Upper lobe of left lung (tissue), 6 donors: ENCODE results near the gene TXN2. TPM values are rescaled to one million over a fixed set of nuclear protein-coding genes. Genes with fewer than 3 reads are reported as not detected.

Source experiments
- ATAC-seq, 2 donors: fragments of 200-7000 bp; cut with Tn5 transposase; one replicate each; pipeline ENCODE4 v1.9.1; 2022; ENCODE audit warnings: mild to moderate bottlenecking in 2 of 2, moderate library complexity in 2 of 2; ENCODE audit not compliant: low FRiP score in 2 of 2
- DNase-seq, 2 donors: peaks; one replicate each; pipeline ENCODE4 v3.0.0-alpha.2; 2019 to 2020
- H3K27ac ChIP-seq, 4 donors: fragments of 200-600 bp; sonication (generic); one replicate each; pipeline ENCODE4 v1.5.1; 2016 to 2019
- H3K27me3 ChIP-seq, 4 donors: fragments of 200-600 bp; sonication (generic); one replicate each; pipeline ENCODE4 v1.5.1; 2017 to 2019
- H3K36me3 ChIP-seq, 4 donors: fragments of 200-600 bp; sonication (generic); one replicate each; pipeline ENCODE4 v1.5.1; 2016 to 2019
- H3K4me1 ChIP-seq, 4 donors: fragments of 200-600 bp; sonication (generic); one replicate each; pipeline ENCODE4 v1.5.1; 2018 to 2019
- H3K4me3 ChIP-seq, 4 donors: fragments of 200-600 bp; sonication (generic); one replicate each; pipeline ENCODE4 v1.5.1; 2017 to 2019; ENCODE audit warnings: mild to moderate bottlenecking in 2 of 4, moderate library complexity in 1 of 4
- H3K9me3 ChIP-seq, 4 donors: fragments of 200-600 bp; sonication (generic); one replicate each; pipeline ENCODE4 v1.5.1; 2018 to 2019
- CTCF ChIP-seq, 6 experiments: fragments of 450-650 bp in 4 of 6; fragments of 200-600 bp in 2 of 6; sonication (generic) in 2 of 6; IDR thresholded peaks; one replicate each; pipeline ENCODE4 v1.5.1; 2016 to 2019; ENCODE audit warnings: antibody characterized with exemption in 6 of 6
- EP300 ChIP-seq, 4 donors: sonication (generic); formaldehyde crosslinking; IDR thresholded peaks; one replicate each; pipeline ENCODE4 v1.5.1; 2017; ENCODE audit warnings: antibody characterized with exemption in 4 of 4, control low read depth in 2 of 4
- POLR2A ChIP-seq, 4 donors: fragments of 450-650 bp; IDR thresholded peaks; one replicate each; pipeline ENCODE4 v1.5.1; 2016 to 2017; ENCODE audit warnings: antibody characterized with exemption in 4 of 4, mild to moderate bottlenecking in 2 of 4
- POLR2AphosphoS5 ChIP-seq, 2 donors: sonication (generic); formaldehyde crosslinking; IDR thresholded peaks; one replicate each; pipeline ENCODE4 v1.5.1; 2017; ENCODE audit warnings: antibody characterized with exemption in 2 of 2
- WGBS, 2 donors: methylation state at CpG; one replicate each; pipeline ENCODE4 v1.1.5; 2017 to 2018; 5-methylcytosine and 5-hydroxymethylcytosine counted together
- total RNA-seq, 6 donors: library from RNA; depleted of rRNA in 4 of 6; stranded (reverse); fragments of >200 nt in 4 of 6; gene quantifications; one replicate each; pipeline versions ENCODE4 v1.1.0 to v1.2.1, GENCODE V29; 2016 to 2021
- donor health status: DM: no; HTN: no; CAD: no; lungs with moderate emphysema.
- donor health status: DM: no; HTN: yes; CAD: no; lungs with severe emphysema.

TXN2 gene
- total RNA-seq, 6 donors from 2014 or later, result 30.4 to 69.5 (median 53.6) TPM

- no peak for TF ChIP-seq POLR2AphosphoS5 (IDR thresholded peaks at IDR 0.05)
- DNase-seq (no peak), ATAC-seq (no peak)
- no peak overlapping the region for H3K4me3 ChIP-seq
- H3K36me3 ChIP-seq, result peaks cover 0 to 12% (median 2%) of the 10 kb centered on the region in 4 donors
- WGBS, 2 donors, result 80 to 83% methylated on average over 5 to 7 of the region's 7 CpGs
- peak overlapping the region; percentile 84 to 95 (median 90) for H3K27ac ChIP-seq
- no peaks in the 10 kb centered on the region for H3K9me3 ChIP-seq
- peaks cover 65 to 85% (median 83%) of the 10 kb centered on the region in 4 donors for H3K4me1 ChIP-seq
- no peaks in the 10 kb centered on the region for H3K27me3 ChIP-seq
Observed at GRCh38 chr22:36466258-36466657, 15.2 kb downstream of the TXN2 start.

- H3K36me3 ChIP-seq, result peaks cover 0 to 7% (median 0%) of the 10 kb centered on the region in 4 donors
- ATAC-seq (peak; percentile 70 to 77), DNase-seq (peak; percentile 82 to 88)
- TF ChIP-seq POLR2AphosphoS5 (IDR thresholded peaks at IDR 0.05) (peak; percentile 43 to 51), POLR2A (IDR thresholded peaks at IDR 0.05) (peak in 1 of 4 donors; percentile 16), EP300 (IDR thresholded peaks at IDR 0.05) (peak in 1 of 4 donors; percentile 53), CTCF (IDR thresholded peaks at IDR 0.05) (no peak)
- H3K4me3 ChIP-seq, result no peak overlapping the region
- H3K4me1 ChIP-seq, result peaks cover 64 to 86% (median 82%) of the 10 kb centered on the region in 4 donors
- H3K9me3 ChIP-seq, result no peaks in the 10 kb centered on the region
- no peaks in the 10 kb centered on the region for H3K27me3 ChIP-seq
- 30 to 53% methylated on average over 11 to 24 of the region's 25 CpGs for WGBS, 2 donors
- peak overlapping the region; percentile 84 to 95 (median 90) for H3K27ac ChIP-seq
Observed at GRCh38 chr22:36465232-36466021, 16.0 kb downstream of the TXN2 start.

GRCh38 chr22:36464715-36465231, 16.7 kb downstream of the TXN2 start:
- H3K4me3 ChIP-seq, result no peak overlapping the region
- peak overlapping the region; percentile 84 to 95 (median 90) for H3K27ac ChIP-seq
- no peaks in the 10 kb centered on the region for H3K9me3 ChIP-seq
- TF ChIP-seq CTCF (IDR thresholded peaks at IDR 0.05), result no peak
- TF ChIP-seq EP300 (IDR thresholded peaks at IDR 0.05), result no peak
- TF ChIP-seq POLR2A (IDR thresholded peaks at IDR 0.05), result no peak
- no peak for TF ChIP-seq POLR2AphosphoS5 (IDR thresholded peaks at IDR 0.05)
- DNase-seq, result peak in 1 of 2 donors; percentile 60
- peaks cover 58 to 82% (median 76%) of the 10 kb centered on the region in 4 donors for H3K4me1 ChIP-seq
- no peak for ATAC-seq
- 85 to 88% methylated on average over 12 of the region's 20 CpGs for WGBS, 2 donors
- H3K36me3 ChIP-seq, result peaks cover 0 to 7% (median 0%) of the 10 kb centered on the region in 4 donors
- H3K27me3 ChIP-seq, result no peaks in the 10 kb centered on the region

GRCh38 chr22:36463783-36464184, 17.7 kb downstream of the TXN2 start:
- Histone ChIP-seq H3K36me3 (peaks cover 0 to 7% (median 0%) of the 10 kb centered on the region in 4 donors), H3K27me3 (no peaks in the 10 kb centered on the region), H3K4me3 (no peak overlapping the region), H3K4me1 (peaks cover 56 to 72% (median 66%) of the 10 kb centered on the region in 4 donors), H3K27ac (peak overlapping the region; percentile 84 to 95 (median 90)), H3K9me3 (no peaks in the 10 kb centered on the region)
- ATAC-seq (peak in 1 of 2 donors; percentile 34), DNase-seq (peak; percentile 71 to 72)
- WGBS, 2 donors, result 34 to 40% methylated on average over 6 to 17 of the region's 17 CpGs
- peak; percentile 84 to 94 for TF ChIP-seq POLR2AphosphoS5 (IDR thresholded peaks at IDR 0.05)
- TF ChIP-seq CTCF (IDR thresholded peaks at IDR 0.05), result peak in 1 of 6 experiments; percentile 6
- no peak for TF ChIP-seq POLR2A (IDR thresholded peaks at IDR 0.05)
- TF ChIP-seq EP300 (IDR thresholded peaks at IDR 0.05), result peak; percentile 64 to 85 (median 68)
